GM12878 (cell line): Measurements from ENCODE around the gene IFT172. TPM values are rescaled to one million over a fixed set of nuclear protein-coding genes. Genes with fewer than 3 reads are reported as not detected.

ENCODE experiments used
- ATAC-seq: fragments of 200-7000 bp; cut with Tn5 transposase; 3 replicates; pipeline ENCODE4 v1.9.1; 2020; ENCODE audit warnings: mild to moderate bottlenecking, moderate library complexity
- BruUV-seq: library from RNA; stranded (reverse); fragments of 400-500 nt; replicated peaks from 2 replicates; lab custom pipeline; 2021; lab: Mats Ljungman, UMichigan
- CTCF ChIA-PET: fragments of 300-600 bp; sonication (Branson Sonifier 250); formaldehyde crosslinking; extraction: SDS; loops from one replicate; lab custom pipeline; 2021; ENCODE audit warnings: inconsistent platforms; lab: Yijun Ruan, JAX
- POLR2A ChIA-PET: fragments of 350-600 bp; formaldehyde crosslinking; extraction: SDS; loops from one replicate; lab custom pipeline; 2021; ENCODE audit warnings: inconsistent platforms; lab: Charles Lee
- RAD21 ChIA-PET: fragments of 300-600 bp; sonication (Branson Sonifier 250); formaldehyde crosslinking; loops from one replicate; lab custom pipeline; 2023; ENCODE audit warnings: antibody characterized with exemption; ENCODE audit not compliant: unreplicated experiment; lab: Charles Lee
- SMC1A ChIA-PET: fragments of 300-600 bp; sonication (Branson Sonifier 250); formaldehyde crosslinking; loops from one replicate; lab custom pipeline; 2023; ENCODE audit not compliant: unreplicated experiment, uncharacterized antibody; lab: Charles Lee
- DNase-seq: peaks from one replicate; pipeline ENCODE4 v3.0.0-alpha.2; 2011; ENCODE audit warnings: low read depth, low spot score
- FAIRE-seq: peaks from 3 replicates; lab custom pipeline; 2011; peaks lifted over from hg19 to GRCh38; lab: Jason Lieb, UNC
- H2AFZ ChIP-seq: 2 replicates; pipeline ENCODE4 v1.6.0; 2011; ENCODE audit warnings: low read depth, low read length, control low read depth; ENCODE audit not compliant: control insufficient read depth
- H3K27ac ChIP-seq: 2 replicates; pipeline ENCODE4 v1.5.1; 2011; ENCODE audit warnings: control low read depth; ENCODE audit not compliant: control insufficient read depth, insufficient read depth
- H3K27me3 ChIP-seq, 2 experiments: replicated peaks in 1 of 2; 2 replicates each; pipeline versions ENCODE4 v1.6.0 to v1.6.1; 2011; ENCODE audit warnings: low read length in 1 of 2; ENCODE audit not compliant: control insufficient read depth in 2 of 2, insufficient read depth in 2 of 2
- H3K36me3 ChIP-seq, 2 experiments: 2 replicates each; pipeline ENCODE4 v1.5.1; 2011; ENCODE audit warnings: low read length in 1 of 2; ENCODE audit not compliant: control insufficient read depth in 2 of 2, insufficient read depth in 2 of 2
- H3K4me1 ChIP-seq: 2 replicates; pipeline ENCODE4 v1.6.1; 2011; ENCODE audit warnings: mild to moderate bottlenecking, low read length, moderate library complexity, mixed read lengths; ENCODE audit not compliant: control insufficient read depth, insufficient read depth
- H3K4me2 ChIP-seq: 2 replicates; pipeline ENCODE4 v1.6.0; 2011; ENCODE audit warnings: control low read depth; ENCODE audit not compliant: control insufficient read depth, insufficient read depth
- H3K4me3 ChIP-seq: fragments of 200-600 bp; sonication (generic); 2 replicates; pipeline ENCODE4 v1.5.1; 2016
- H3K79me2 ChIP-seq: 2 replicates; pipeline ENCODE4 v1.6.0; 2011; ENCODE audit warnings: low read length; ENCODE audit not compliant: control insufficient read depth, insufficient read depth
- H3K9ac ChIP-seq: 2 replicates; pipeline ENCODE4 v1.8.0; 2011; ENCODE audit warnings: low read length, control low read depth, mixed read lengths; ENCODE audit not compliant: control insufficient read depth, insufficient read depth
- H3K9me3 ChIP-seq: replicated peaks from 3 replicates; pipeline ENCODE4 v1.5.1; 2011; ENCODE audit warnings: mild to moderate bottlenecking, low read length; ENCODE audit not compliant: control insufficient read depth, insufficient read depth
- H4K20me1 ChIP-seq: 2 replicates; pipeline ENCODE4 v1.6.0; 2011; ENCODE audit not compliant: control insufficient read depth, insufficient read depth
- ASH2L ChIP-seq: fragments of 300-600, 200-600 bp; sonication (generic); IDR thresholded peaks from 2 replicates; pipeline ENCODE4 v1.6.1; 2017; ENCODE audit warnings: low read depth, mild to moderate bottlenecking, borderline replicate concordance
- ATF7 ChIP-seq: fragments of 450-650 bp; IDR thresholded peaks from 2 replicates; pipeline ENCODE4 v1.6.1; 2016; ENCODE audit warnings: low read depth, mild to moderate bottlenecking
- BACH1 ChIP-seq: fragments of 450-650 bp; IDR thresholded peaks from 2 replicates; pipeline ENCODE4 v1.6.1; 2017; ENCODE audit warnings: mild to moderate bottlenecking, borderline replicate concordance
- BCL11A ChIP-seq: IDR thresholded peaks from 2 replicates; pipeline ENCODE4 v1.6.1; 2011; ENCODE audit warnings: low read depth, low read length
- GATAD2B ChIP-seq: fragments of 450-650 bp; conservative IDR thresholded peaks from 2 replicates; pipeline ENCODE4 v1.6.1; 2017; ENCODE audit warnings: low read depth, mild to moderate bottlenecking, moderate library complexity
- IKZF2 ChIP-seq, 2 experiments: fragments of 450-650 bp; IDR thresholded peaks; 2 replicates each; pipeline ENCODE4 v1.6.1; 2017; ENCODE audit warnings: mild to moderate bottlenecking in 2 of 2, moderate library complexity in 2 of 2
- JUNB ChIP-seq: IDR thresholded peaks from 2 replicates; pipeline ENCODE4 v1.6.1; 2016; ENCODE audit warnings: antibody characterized with exemption, mild to moderate bottlenecking
- KDM1A ChIP-seq: fragments of 200-600 bp; sonication (generic); IDR thresholded peaks from 2 replicates; pipeline ENCODE4 v1.6.1; 2016; ENCODE audit warnings: borderline replicate concordance
- KLF5 ChIP-seq: fragments of 450-650 bp; IDR thresholded peaks from 2 replicates; pipeline ENCODE4 v1.6.1; 2014; ENCODE audit warnings: mild to moderate bottlenecking; ENCODE audit not compliant: partially characterized antibody
- MTA3 ChIP-seq: IDR thresholded peaks from 2 replicates; pipeline ENCODE4 v1.6.1; 2012; ENCODE audit warnings: low read length, inconsistent platforms, borderline replicate concordance
- PAX8 ChIP-seq: fragments of 450-650 bp; IDR thresholded peaks from 2 replicates; pipeline ENCODE4 v1.6.1; 2017; ENCODE audit warnings: mild to moderate bottlenecking, moderate library complexity
- RFX5 ChIP-seq: IDR thresholded peaks from 2 replicates; pipeline ENCODE4 v1.6.1; 2011; ENCODE audit warnings: low read depth, low read length, improper control_type of control experiment
- SREBF2 ChIP-seq: IDR thresholded peaks from 2 replicates; pipeline ENCODE4 v1.6.1; 2012; ENCODE audit warnings: mild to moderate bottlenecking, low read length
- SUPT20H ChIP-seq: IDR thresholded peaks from 2 replicates; pipeline ENCODE4 v1.6.1; 2011; ENCODE audit warnings: low read depth, mild to moderate bottlenecking, low read length, moderate library complexity, borderline replicate concordance; ENCODE audit not compliant: control insufficient read depth
- ZNF217 ChIP-seq: fragments of 450-650 bp; IDR thresholded peaks from 2 replicates; pipeline ENCODE4 v1.6.1; 2017; ENCODE audit warnings: antibody characterized with exemption, mild to moderate bottlenecking
- WGBS: methylation state at CpG from one replicate; pipeline ENCODE4 v1.1.6; 2016; ENCODE audit warnings: low lambda C conversion rate; ENCODE audit not compliant: insufficient replicate concordance, insufficient coverage; ENCODE audit errors: missing lambda C conversion rate; 5-methylcytosine and 5-hydroxymethylcytosine counted together
- in situ Hi-C: fragments of 300-500 bp; cut with MboI; formaldehyde crosslinking; loops from 9 replicates; pipeline ENCODE4 v1.14.3; 2018; ENCODE audit warnings: mixed read lengths
- intact Hi-C: fragments of 100-400 bp; cut with micrococcal nuclease; formaldehyde crosslinking; loops from one replicate; pipeline ENCODE4 v1.14.2; 2022; ENCODE audit not compliant: unreplicated experiment
- polyA plus RNA-seq, 11 experiments: library from polyadenylated mRNA; depleted of rRNA in 4 of 11; unstranded in 6 of 11; stranded (reverse) in 5 of 11; fragments of >200 nt; fragmentation: Nextera tagmentation in 4 of 11; fragmentation: Illumina TruSeq in 1 of 11; extraction: Ambion mirVana in 4 of 11; extraction: Trizol in 1 of 11; gene quantifications; 1 replicate in 1 of 11; 2 replicates in 10 of 11; pipeline versions ENCODE4 v1.2.1 to v1.2.3, GENCODE V29; 2011 to 2016; ENCODE audit warnings: inconsistent platforms in 2 of 11, missing spikeins in 2 of 11, low read depth in 1 of 11
- total RNA-seq, 4 experiments: library from RNA; depleted of rRNA in 3 of 4; stranded (reverse); fragments of >200 nt in 3 of 4; fragmentation: Illumina TruSeq in 1 of 4; extraction: Trizol in 1 of 4; gene quantifications; 2 replicates each; pipeline versions ENCODE4 v1.2.1 to v1.2.3, GENCODE V29; 2013 to 2021
- TF ChIP-seq, protein P1 (sequence below): fragments of 450-650 bp; IDR thresholded peaks from 2 replicates; pipeline ENCODE4 v1.6.1; 2018; ENCODE audit warnings: mild to moderate bottlenecking, low read depth, moderate library complexity; ENCODE audit not compliant: partially characterized antibody
- TF ChIP-seq, protein P2 (sequence below), 3 experiments: IDR thresholded peaks in 2 of 3; conservative IDR thresholded peaks in 1 of 3; 2 replicates each; pipeline ENCODE4 v1.5.1; 2011; ENCODE audit warnings: low read depth in 3 of 3, low read length in 3 of 3, mild to moderate bottlenecking in 3 of 3, control low read depth in 2 of 3, moderate library complexity in 2 of 3, inconsistent platforms in 1 of 3, mixed read lengths in 1 of 3; ENCODE audit not compliant: control insufficient read depth in 2 of 3, insufficient read depth in 1 of 3; ENCODE audit errors: extremely low read depth in 1 of 3

IFT172 gene
- total and polyA plus RNA-seq, 10 of the 15 experiments (the other 5 are each of a cell fraction or from before 2014, with no cell fraction given), result 2.4 to 8.6 (median 6.2) TPM

DNA sequence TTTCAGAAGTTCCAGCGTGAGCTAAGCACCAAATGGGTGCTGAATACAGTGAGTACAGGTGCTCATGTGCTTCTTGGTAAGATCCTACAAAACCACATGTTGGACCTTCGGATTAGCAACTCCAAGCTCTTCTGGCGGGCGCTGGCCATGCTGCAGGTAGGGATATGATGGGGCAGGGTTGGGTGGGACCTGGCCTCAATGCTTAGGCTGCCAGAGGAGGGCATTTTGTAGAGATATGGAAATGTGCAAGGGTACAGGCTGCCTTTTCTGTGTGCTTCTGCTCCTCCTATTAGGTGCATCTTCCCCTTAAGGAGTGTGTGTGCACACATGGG lies 29.2 kb upstream of the IFT172 start:
- Histone ChIP-seq H3K4me2 (no peak overlapping the region), H3K27ac (no peak overlapping the region), H3K36me3 (no peaks in the 10 kb centered on the region), H4K20me1 (no peaks in the 10 kb centered on the region), H3K9ac (no peak overlapping the region), H3K4me3 (no peak overlapping the region), H3K9me3 (no peaks in the 10 kb centered on the region), H3K79me2 (no peaks in the 10 kb centered on the region), H2AFZ (no peak overlapping the region), H3K27me3 (no peaks in the 10 kb centered on the region), H3K4me1 (no peaks in the 10 kb centered on the region)
- intact Hi-C loops (no loop called here), in situ Hi-C loops (no loop called here)
- no peak for ATAC-seq
- FAIRE-seq, result no peak
- WGBS, result 24% methylated on average over 4 of the region's 4 CpGs
- no peak for DNase-seq
- TF ChIP-seq, protein P1, sequence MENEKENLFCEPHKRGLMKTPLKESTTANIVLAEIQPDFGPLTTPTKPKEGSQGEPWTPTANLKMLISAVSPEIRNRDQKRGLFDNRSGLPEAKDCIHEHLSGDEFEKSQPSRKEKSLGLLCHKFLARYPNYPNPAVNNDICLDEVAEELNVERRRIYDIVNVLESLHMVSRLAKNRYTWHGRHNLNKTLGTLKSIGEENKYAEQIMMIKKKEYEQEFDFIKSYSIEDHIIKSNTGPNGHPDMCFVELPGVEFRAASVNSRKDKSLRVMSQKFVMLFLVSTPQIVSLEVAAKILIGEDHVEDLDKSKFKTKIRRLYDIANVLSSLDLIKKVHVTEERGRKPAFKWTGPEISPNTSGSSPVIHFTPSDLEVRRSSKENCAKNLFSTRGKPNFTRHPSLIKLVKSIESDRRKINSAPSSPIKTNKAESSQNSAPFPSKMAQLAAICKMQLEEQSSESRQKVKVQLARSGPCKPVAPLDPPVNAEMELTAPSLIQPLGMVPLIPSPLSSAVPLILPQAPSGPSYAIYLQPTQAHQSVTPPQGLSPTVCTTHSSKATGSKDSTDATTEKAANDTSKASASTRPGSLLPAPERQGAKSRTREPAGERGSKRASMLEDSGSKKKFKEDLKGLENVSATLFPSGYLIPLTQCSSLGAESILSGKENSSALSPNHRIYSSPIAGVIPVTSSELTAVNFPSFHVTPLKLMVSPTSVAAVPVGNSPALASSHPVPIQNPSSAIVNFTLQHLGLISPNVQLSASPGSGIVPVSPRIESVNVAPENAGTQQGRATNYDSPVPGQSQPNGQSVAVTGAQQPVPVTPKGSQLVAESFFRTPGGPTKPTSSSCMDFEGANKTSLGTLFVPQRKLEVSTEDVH, result no peak
- no peak for TF ChIP-seq ATF7
- no peak for TF ChIP-seq SREBF2
- no peak for TF ChIP-seq JUNB
- no peak for TF ChIP-seq SUPT20H
- TF ChIP-seq MTA3, result no peak
- no peak for TF ChIP-seq ZNF217
- TF ChIP-seq, protein P2, sequence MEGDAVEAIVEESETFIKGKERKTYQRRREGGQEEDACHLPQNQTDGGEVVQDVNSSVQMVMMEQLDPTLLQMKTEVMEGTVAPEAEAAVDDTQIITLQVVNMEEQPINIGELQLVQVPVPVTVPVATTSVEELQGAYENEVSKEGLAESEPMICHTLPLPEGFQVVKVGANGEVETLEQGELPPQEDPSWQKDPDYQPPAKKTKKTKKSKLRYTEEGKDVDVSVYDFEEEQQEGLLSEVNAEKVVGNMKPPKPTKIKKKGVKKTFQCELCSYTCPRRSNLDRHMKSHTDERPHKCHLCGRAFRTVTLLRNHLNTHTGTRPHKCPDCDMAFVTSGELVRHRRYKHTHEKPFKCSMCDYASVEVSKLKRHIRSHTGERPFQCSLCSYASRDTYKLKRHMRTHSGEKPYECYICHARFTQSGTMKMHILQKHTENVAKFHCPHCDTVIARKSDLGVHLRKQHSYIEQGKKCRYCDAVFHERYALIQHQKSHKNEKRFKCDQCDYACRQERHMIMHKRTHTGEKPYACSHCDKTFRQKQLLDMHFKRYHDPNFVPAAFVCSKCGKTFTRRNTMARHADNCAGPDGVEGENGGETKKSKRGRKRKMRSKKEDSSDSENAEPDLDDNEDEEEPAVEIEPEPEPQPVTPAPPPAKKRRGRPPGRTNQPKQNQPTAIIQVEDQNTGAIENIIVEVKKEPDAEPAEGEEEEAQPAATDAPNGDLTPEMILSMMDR (IDR thresholded peaks at IDR 0.05 in 2 of 3, conservative IDR thresholded peaks at IDR 0.05 in 1 of 3; ENCODE audit: control insufficient read depth in 2 of 3, extremely low read depth in 1 of 3, insufficient read depth in 1 of 3, low read depth in 3 of 3, low read length in 3 of 3), result no peak
- no peak for TF ChIP-seq ASH2L
- TF ChIP-seq IKZF2 (IDR thresholded peaks at IDR 0.05), result no peak
- no peak for TF ChIP-seq KLF5
- no peak for TF ChIP-seq KDM1A
- TF ChIP-seq BACH1, result no peak
- TF ChIP-seq GATAD2B, result no peak
- TF ChIP-seq BCL11A, result no peak
- no peak for TF ChIP-seq PAX8
- no peak for TF ChIP-seq RFX5
- ChIA-PET RAD21 (no interaction called here), SMC1A (no interaction called here), CTCF (no interaction called here), POLR2A (interaction anchor here (0.5 kb wide), 1 partner anchor 29 kb away, joined by 4 read pairs; no protein-coding TSS in a partner anchor)
- no TSS peak for BruUV-seq
